H1 (cell line): ENCODE measurements around the gene INSYN1. TPM values are rescaled to one million over a fixed set of nuclear protein-coding genes. Genes with fewer than 3 reads are reported as not detected.

Experiments used
- CTCF ChIA-PET: fragments of 300-600 bp; sonication (Branson Sonifier 250); formaldehyde crosslinking; loops from one replicate; lab custom pipeline; 2021; ENCODE audit not compliant: partially characterized antibody; lab: Charles Lee
- POLR2A ChIA-PET: fragments of 300-600 bp; sonication (Branson Sonifier 250); formaldehyde crosslinking; loops from one replicate; lab custom pipeline; 2021; ENCODE audit warnings: inconsistent platforms; ENCODE audit not compliant: partially characterized antibody; lab: Charles Lee
- DNase-seq, 2 experiments: peaks; one replicate each; pipeline versions ENCODE4 v3.0.0 to v3.0.0-alpha.2; 2010 to 2022; ENCODE audit warnings: low spot score in 2 of 2, low read depth in 1 of 2, mixed read lengths in 1 of 2
- FAIRE-seq: peaks from 2 replicates; lab custom pipeline; 2011; peaks lifted over from hg19 to GRCh38; lab: Jason Lieb, UNC
- H2AFZ ChIP-seq: 2 replicates; pipeline ENCODE4 v1.8.1; 2012; ENCODE audit warnings: low read length, inconsistent platforms
- H2AK5ac ChIP-seq: 2 replicates; pipeline ENCODE4 v1.6.1; 2013; ENCODE audit warnings: low read depth, low read length
- H2BK120ac ChIP-seq: replicated peaks from 2 replicates; pipeline ENCODE3; 2013; ENCODE audit warnings: low read depth, low read length, inconsistent platforms
- H2BK12ac ChIP-seq: 2 replicates; pipeline ENCODE4 v1.6.1; 2013; ENCODE audit warnings: low read depth, low read length
- H2BK15ac ChIP-seq: 2 replicates; pipeline ENCODE4 v1.6.1; 2013; ENCODE audit warnings: low read length
- H2BK20ac ChIP-seq: 2 replicates; pipeline ENCODE4 v1.6.1; 2013; ENCODE audit warnings: low read length
- H2BK5ac ChIP-seq: 2 replicates; pipeline ENCODE4 v1.6.1; 2013; ENCODE audit warnings: low read depth, low read length
- H3K14ac ChIP-seq: 2 replicates; pipeline ENCODE4 v1.6.1; 2013; ENCODE audit warnings: inconsistent platforms; ENCODE audit not compliant: insufficient read length
- H3K18ac ChIP-seq: 2 replicates; pipeline ENCODE4 v1.6.1; 2013; ENCODE audit warnings: low read length; ENCODE audit errors: extremely low read depth
- H3K23ac ChIP-seq: 2 replicates; pipeline ENCODE4 v1.6.1; 2013; ENCODE audit warnings: inconsistent platforms; ENCODE audit not compliant: insufficient read length
- H3K23me2 ChIP-seq: 2 replicates; pipeline ENCODE4 v1.6.1; 2013; ENCODE audit warnings: low read depth, low read length
- H3K27ac ChIP-seq: 2 replicates; pipeline ENCODE4 v1.6.1; 2011; ENCODE audit warnings: low read depth, low read length, inconsistent platforms
- H3K27me3 ChIP-seq, 4 experiments: replicated peaks in 1 of 4; 1 replicate in 1 of 4; 2 replicates in 3 of 4; pipeline versions ENCODE4 v1.6.1 to v1.8.1; 2011 to 2013; ENCODE audit warnings: low read length in 3 of 4, mild to moderate bottlenecking in 3 of 4, inconsistent platforms in 2 of 4, mixed read lengths in 2 of 4, moderate library complexity in 1 of 4; ENCODE audit not compliant: control insufficient read depth in 3 of 4, insufficient read depth in 3 of 4; ENCODE audit errors: extremely low read depth in 1 of 4
- H3K36me3 ChIP-seq, 4 experiments: 2 replicates each; pipeline versions ENCODE4 v1.6.1 to v1.8.1; 2011 to 2013; ENCODE audit warnings: mild to moderate bottlenecking in 4 of 4, low read length in 3 of 4, moderate library complexity in 2 of 4, control low read depth in 1 of 4, inconsistent platforms in 1 of 4; ENCODE audit not compliant: insufficient read depth in 4 of 4, control insufficient read depth in 2 of 4
- H3K4ac ChIP-seq: replicated peaks from 2 replicates; pipeline ENCODE3; 2013; ENCODE audit warnings: low read length, low read depth, mixed read lengths, inconsistent platforms; ENCODE audit not compliant: insufficient read length
- H3K4me1 ChIP-seq, 4 experiments: replicated peaks in 1 of 4; 1 replicate in 1 of 4; 2 replicates in 3 of 4; pipeline versions ENCODE4 v1.6.1 to v1.8.1; 2011 to 2013; ENCODE audit warnings: low read length in 3 of 4, inconsistent platforms in 2 of 4, mixed read lengths in 1 of 4; ENCODE audit not compliant: insufficient read depth in 4 of 4, control insufficient read depth in 3 of 4
- H3K4me2 ChIP-seq, 2 experiments: 2 replicates each; pipeline versions ENCODE4 v1.6.1 to v1.8.1; 2011 to 2013; ENCODE audit warnings: low read depth in 2 of 2, low read length in 2 of 2, control low read depth in 1 of 2, inconsistent platforms in 1 of 2, mild to moderate bottlenecking in 1 of 2; ENCODE audit not compliant: insufficient read depth in 1 of 2
- H3K4me3 ChIP-seq, 4 experiments: fragments of 200-600, 300-600 bp in 1 of 4; sonication (generic), shearing (Covaris generic), sonication (Bioruptor Twin) in 1 of 4; 2 replicates each; pipeline versions ENCODE4 v1.5.1 to v1.8.1; 2011 to 2016; ENCODE audit warnings: low read length in 4 of 4, low read depth in 3 of 4, control low read depth in 2 of 4, inconsistent platforms in 2 of 4, mild to moderate bottlenecking in 2 of 4, mixed read lengths in 1 of 4, moderate library complexity in 1 of 4; ENCODE audit not compliant: insufficient read depth in 2 of 4; ENCODE audit errors: extremely low read depth in 1 of 4
- H3K56ac ChIP-seq: replicated peaks from 2 replicates; pipeline ENCODE3; 2013; ENCODE audit warnings: low read depth, mild to moderate bottlenecking, mixed read lengths, low read length, inconsistent platforms; ENCODE audit not compliant: insufficient read length
- H3K79me1 ChIP-seq: 2 replicates; pipeline ENCODE4 v1.6.1; 2013; ENCODE audit warnings: low read depth, low read length, control low read depth
- H3K79me2 ChIP-seq, 2 experiments: 2 replicates each; pipeline versions ENCODE4 v1.6.1 to v1.8.1; 2012 to 2013; ENCODE audit warnings: low read length in 2 of 2, mild to moderate bottlenecking in 2 of 2, inconsistent platforms in 1 of 2; ENCODE audit not compliant: insufficient read depth in 2 of 2, control insufficient read depth in 1 of 2
- H3K9ac ChIP-seq, 4 experiments: replicated peaks in 1 of 4; 1 replicate in 1 of 4; 2 replicates in 3 of 4; pipeline versions ENCODE4 v1.6.1 to v1.8.1; 2011 to 2013; ENCODE audit warnings: low read depth in 3 of 4, low read length in 3 of 4, control low read depth in 2 of 4, mild to moderate bottlenecking in 2 of 4, moderate library complexity in 2 of 4, inconsistent platforms in 1 of 4; ENCODE audit errors: extremely low read depth in 1 of 4
- H3K9me3 ChIP-seq, 2 experiments: 2 replicates each; pipeline versions ENCODE4 v1.6.1 to v1.8.1; 2012 to 2013; ENCODE audit warnings: mild to moderate bottlenecking in 2 of 2, moderate library complexity in 2 of 2, control low read depth in 1 of 2, inconsistent platforms in 1 of 2, low read depth in 1 of 2, low read length in 1 of 2, mixed read lengths in 1 of 2; ENCODE audit not compliant: insufficient read depth in 2 of 2
- H4K20me1 ChIP-seq, 2 experiments: replicated peaks in 1 of 2; 2 replicates each; pipeline versions ENCODE3 to v1.8.1; 2011 to 2013; ENCODE audit warnings: inconsistent platforms in 2 of 2, low read length in 2 of 2, mild to moderate bottlenecking in 1 of 2; ENCODE audit not compliant: insufficient read depth in 2 of 2, control insufficient read depth in 1 of 2
- H4K5ac ChIP-seq: 2 replicates; pipeline ENCODE4 v1.6.1; 2013; ENCODE audit warnings: low read length, low read depth, mixed read lengths, inconsistent platforms; ENCODE audit not compliant: insufficient read length
- H4K8ac ChIP-seq: 2 replicates; pipeline ENCODE4 v1.8.0; 2013; ENCODE audit warnings: mild to moderate bottlenecking, moderate library complexity, low read length, inconsistent platforms; ENCODE audit not compliant: insufficient read depth; ENCODE audit errors: extremely low read depth
- H4K91ac ChIP-seq: replicated peaks from 2 replicates; pipeline ENCODE3; 2013; ENCODE audit warnings: low read length, mixed read lengths, inconsistent platforms; ENCODE audit not compliant: insufficient read length
- BRCA1 ChIP-seq: IDR thresholded peaks from 2 replicates; pipeline ENCODE4 v1.6.1; 2012; ENCODE audit warnings: low read depth, low read length, improper control_type of control experiment
- E2F6 ChIP-seq: IDR thresholded peaks from 2 replicates; pipeline ENCODE4 v1.6.1; 2012; ENCODE audit warnings: inconsistent platforms
- EP300 ChIP-seq, 2 experiments: IDR thresholded peaks; 1 replicate in 1 of 2; 2 replicates in 1 of 2; pipeline ENCODE4 v1.6.1; 2011 to 2012; ENCODE audit warnings: low read depth in 2 of 2, low read length in 2 of 2, mild to moderate bottlenecking in 2 of 2, borderline replicate concordance in 1 of 2, inconsistent platforms in 1 of 2, moderate library complexity in 1 of 2
- WGBS, 2 experiments: shearing (Covaris generic) in 1 of 2; methylation state at CpG; one replicate each; pipeline versions ENCODE4 v1.1.6 to v1.1.7; 2013 to 2015; ENCODE audit warnings: low lambda C conversion rate in 2 of 2, mixed read lengths in 2 of 2, inconsistent platforms in 1 of 2, low coverage in 1 of 2, missing lambda C conversion rate in 1 of 2; ENCODE audit not compliant: insufficient replicate concordance in 2 of 2, insufficient coverage in 1 of 2, insufficient read length in 1 of 2; ENCODE audit errors: extremely low coverage in 1 of 2, missing lambda C conversion rate in 1 of 2; 5-methylcytosine and 5-hydroxymethylcytosine counted together
- polyA plus RNA-seq, 7 experiments: library from polyadenylated mRNA; depleted of rRNA in 3 of 7; stranded (reverse) in 5 of 7; unstranded in 2 of 7; fragments of >200 nt in 5 of 7; fragments of 200-250 nt in 2 of 7; gene quantifications; 1 replicate in 5 of 7; 2 replicates in 1 of 7; 4 replicates in 1 of 7; pipeline versions ENCODE4 v1.2.1 to v1.2.3, GENCODE V29; 2011 to 2013; ENCODE audit warnings: missing spikeins in 2 of 7, mixed read lengths in 2 of 7
- total RNA-seq: library from RNA; stranded (reverse); fragmentation: NEBNext Ultra II Directional; extraction: Animal tissue kit (Norgen Biotek cat#: 25700); gene quantifications from 2 replicates; pipeline ENCODE4 v1.2.1, GENCODE V29; 2021

Gene INSYN1
- total and polyA plus RNA-seq, 2 of the 8 experiments (the other 6 are each of a cell fraction or from before 2014, with no cell fraction given), result 7.2 to 10.2 TPM

- 99% methylated on average over 10 of the region's 20 CpGs; no CpG with 5 or more reads in 1 of the 2 experiments for WGBS, 2 experiments
- TF ChIP-seq EP300 (IDR thresholded peaks at IDR 0.05; ENCODE audit: borderline replicate concordance in 1 of 2, low read depth in 2 of 2, low read length in 2 of 2), result no peak
- peak; percentile 17; the same call in 1 of the 2 replicates for TF ChIP-seq E2F6
- no peak for TF ChIP-seq BRCA1
- FAIRE-seq (no peak), DNase-seq (no peak)
- H3K14ac ChIP-seq, result no peak overlapping the region
- H2BK12ac ChIP-seq, result peak overlapping the region; percentile 84; the same call in 1 of the 2 replicates
- no peak overlapping the region; the same call in 1 of the 2 replicates for H4K8ac ChIP-seq
- peak overlapping the region; percentile 74 for H3K4ac ChIP-seq
- H3K36me3 ChIP-seq, result no peaks in the 10 kb centered on the region
- no peak overlapping the region for H3K9ac ChIP-seq
- H2BK120ac ChIP-seq, result no peak overlapping the region
- H3K18ac ChIP-seq, result no peak overlapping the region; the same call in 1 of the 2 replicates
- no peaks in the 10 kb centered on the region for H3K9me3 ChIP-seq
- H3K27ac ChIP-seq, result no peak overlapping the region
- H4K5ac ChIP-seq, result no peak overlapping the region
- peaks cover 0 to 24% (median 13%) of the 10 kb centered on the region in 4 experiments; a peak in 6 of 7 replicates for H3K27me3 ChIP-seq
- H2BK20ac ChIP-seq, result no peak overlapping the region
- ChIA-PET POLR2A (interaction anchor here (1.4 to 1.7 kb wide), 2 partner anchors 29 to 118 kb away, joined by 3 to 6 read pairs; partner anchors contain the start of gene NPTN), CTCF (interaction anchor here (0.7 to 9.4 kb wide), 12 partner anchors 11 to 717 kb away, joined by 3 to 45 read pairs (median 4); no protein-coding TSS in a partner anchor)
- H3K79me1 ChIP-seq, result no peaks in the 10 kb centered on the region
- no peak overlapping the region for H2AFZ ChIP-seq
- H2AK5ac ChIP-seq, result 0 out of 2 replicates have a peak overlapping the region, but pooled peaks have one; percentile 16
- no peak overlapping the region; the same call in 1 of the 2 replicates for H2BK5ac ChIP-seq
- H4K20me1 ChIP-seq, result no peaks in the 10 kb centered on the region
- H3K4me3 ChIP-seq, result peak overlapping the region in 1 of 4 experiments; percentile 87; a peak in 1 of 8 replicates
- peaks cover 11 to 36% (median 21%) of the 10 kb centered on the region in 4 experiments for H3K4me1 ChIP-seq
- H4K91ac ChIP-seq, result no peak overlapping the region
- no peaks in the 10 kb centered on the region for H3K79me2 ChIP-seq
- H3K23me2 ChIP-seq, result peaks cover 16% of the 10 kb centered on the region; the same call in 1 of the 2 replicates
- no peak overlapping the region for H3K23ac ChIP-seq
- no peak overlapping the region for H3K56ac ChIP-seq
- H3K4me2 ChIP-seq, result peak overlapping the region; percentile 85 to 96; a peak in 2 of 4 replicates
- 0 out of 2 replicates have a peak overlapping the region, but pooled peaks have one; percentile 61 for H2BK15ac ChIP-seq
Observed at GRCh38 chr15:73750951-73751350, 2.2 kb downstream of the INSYN1 start.
